ENCODE results near the gene TBC1D22A.

Gene TBC1D22A

DNA sequence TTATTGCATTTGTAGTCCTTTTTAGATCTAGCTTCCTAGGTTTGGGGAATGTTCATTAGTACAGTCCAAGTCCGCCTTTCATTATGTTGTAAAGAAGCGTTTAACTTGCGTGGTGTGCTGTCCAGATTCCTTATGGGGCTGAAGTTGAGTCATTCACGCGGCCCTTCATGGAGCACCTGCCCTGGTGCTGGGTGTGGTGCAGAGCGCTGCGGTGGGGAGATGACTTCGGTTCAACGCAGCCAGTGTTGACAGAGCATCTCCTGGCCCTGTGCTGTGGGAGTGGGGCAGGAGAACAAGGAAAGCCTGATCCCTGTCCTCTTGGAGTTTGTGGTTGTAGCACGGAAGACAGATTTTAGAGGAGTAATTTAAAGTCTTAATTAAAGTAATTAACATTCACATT, 152.0 kb downstream of the TBC1D22A start:
- no peak for DNase-seq

DNA sequence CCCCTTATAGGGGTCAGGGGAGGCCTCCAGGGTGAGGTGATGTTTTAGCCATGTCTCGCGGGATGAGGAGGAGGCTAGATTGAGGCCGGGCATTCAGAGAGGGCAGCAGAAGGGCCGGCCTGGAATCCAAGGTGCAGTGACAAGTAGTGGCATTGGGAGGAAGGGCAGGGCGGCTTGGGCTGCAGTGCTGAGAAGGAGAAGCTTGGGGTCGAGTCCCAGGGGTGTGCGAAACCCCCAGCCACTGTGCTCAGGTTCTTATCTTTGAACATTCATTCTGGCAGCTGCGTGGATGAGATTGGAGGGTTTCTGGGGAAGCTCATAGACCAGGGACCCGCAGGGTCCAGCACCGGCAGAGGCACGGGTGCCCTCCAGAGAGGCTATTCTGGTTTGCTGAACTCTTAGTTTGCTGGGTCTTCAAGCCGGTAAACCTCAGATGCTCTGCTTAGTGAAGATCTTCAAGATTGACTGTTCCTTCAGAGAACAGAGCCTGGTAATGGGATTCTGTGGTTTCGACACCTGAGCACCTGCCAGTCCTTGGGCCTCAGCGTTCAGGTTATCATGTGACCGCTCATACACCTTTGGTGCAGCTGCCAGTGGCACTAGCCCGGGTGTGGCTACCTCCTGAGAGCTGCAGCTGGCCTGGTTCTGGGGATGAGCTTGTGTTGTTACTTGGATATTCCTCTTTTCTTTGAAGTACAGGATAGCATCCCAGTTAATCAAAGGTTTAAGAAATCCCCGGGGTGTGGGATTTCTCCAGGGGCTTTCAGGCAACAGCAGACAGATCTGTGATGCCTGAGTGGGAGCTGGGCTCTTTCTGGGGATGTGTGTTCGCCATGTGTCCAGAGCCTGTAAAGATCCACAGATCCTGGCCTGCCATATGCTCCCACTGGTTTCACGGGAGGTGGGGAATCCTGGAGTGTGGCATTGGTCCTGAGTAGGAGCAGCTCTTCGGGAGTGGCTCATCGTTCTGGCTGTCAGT, 152.8 kb downstream of the TBC1D22A start:
- no peak for DNase-seq

DNA sequence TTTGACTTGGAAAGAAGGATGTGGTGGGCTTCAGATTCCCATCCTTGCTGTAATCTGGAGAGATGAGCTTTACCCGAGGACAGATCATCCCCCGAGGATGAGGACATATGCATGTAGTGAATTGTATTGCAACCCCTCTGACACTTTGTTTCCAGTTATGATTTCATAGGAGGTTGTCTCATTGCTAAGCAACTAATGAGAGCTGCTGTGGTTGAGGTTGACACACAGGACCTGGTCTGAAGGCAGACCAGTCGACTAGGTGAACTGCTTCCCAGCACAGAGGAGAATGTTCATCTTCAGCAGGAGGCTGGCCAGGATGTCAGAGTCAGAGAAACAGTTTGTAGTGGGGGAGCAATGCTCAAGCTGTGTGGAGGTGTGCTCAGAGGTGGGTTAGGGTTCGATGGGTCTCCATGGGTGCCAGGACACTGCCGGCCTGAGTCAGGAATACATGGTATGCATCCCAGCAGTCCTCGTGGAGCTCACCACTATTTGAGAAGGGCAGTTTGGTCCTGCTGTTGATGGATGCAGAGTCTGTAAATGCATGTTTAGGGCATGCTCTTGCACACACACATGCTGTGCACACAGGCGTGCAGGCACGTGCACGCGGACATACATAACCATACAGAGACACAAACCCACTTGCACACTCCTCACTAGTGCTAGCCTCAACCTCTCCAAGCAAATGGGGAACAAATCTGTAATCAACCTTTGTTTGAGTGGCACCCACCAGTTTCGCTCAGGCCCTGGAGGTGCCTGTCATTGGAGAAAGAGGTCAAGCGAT, 153.7 kb downstream of the TBC1D22A start:
- no peak for DNase-seq

DNA sequence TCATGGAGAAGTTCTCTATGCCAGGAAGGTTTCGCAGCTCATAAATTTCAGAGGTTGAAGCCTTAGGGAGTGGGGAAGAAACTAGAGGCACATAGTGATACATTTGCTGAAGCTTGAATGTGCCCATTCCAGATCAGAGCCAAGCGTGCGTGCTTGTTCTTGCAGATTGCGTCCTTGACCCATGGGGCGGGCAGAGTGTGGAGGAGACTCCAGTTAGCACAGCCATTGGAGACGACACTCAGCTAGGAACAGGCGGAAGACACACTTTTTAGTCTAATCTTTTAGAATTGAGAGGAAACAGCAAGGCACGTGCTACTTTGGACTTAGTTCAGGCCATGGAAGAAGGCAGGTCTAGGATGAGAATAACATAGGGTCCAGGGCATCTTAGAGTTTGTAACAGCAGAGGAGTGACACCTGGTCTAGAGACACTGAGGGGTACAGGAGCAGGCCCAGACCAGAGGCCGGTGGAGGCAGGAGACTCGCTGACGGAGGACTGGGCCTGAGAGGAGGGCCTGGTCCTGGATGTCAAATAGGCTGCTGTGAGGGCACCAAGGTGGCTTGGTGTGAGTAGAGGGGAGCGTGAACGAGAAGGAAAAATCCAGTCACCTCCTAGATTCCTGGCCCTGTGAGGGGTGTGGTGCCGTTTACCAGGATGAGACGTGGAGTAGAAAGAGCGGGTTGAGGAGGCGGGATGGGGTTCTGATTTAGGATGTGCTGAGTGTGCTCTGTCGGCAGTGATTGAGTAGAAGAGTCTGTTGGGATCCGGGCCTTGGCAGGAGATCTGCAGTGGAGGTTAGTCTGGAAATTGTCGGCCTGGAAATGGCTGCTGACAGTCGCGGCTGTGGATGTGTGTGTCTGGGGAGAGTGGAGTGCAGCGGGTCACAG, 154.7 kb downstream of the TBC1D22A start:
- DNase-seq, result no peak

DNA sequence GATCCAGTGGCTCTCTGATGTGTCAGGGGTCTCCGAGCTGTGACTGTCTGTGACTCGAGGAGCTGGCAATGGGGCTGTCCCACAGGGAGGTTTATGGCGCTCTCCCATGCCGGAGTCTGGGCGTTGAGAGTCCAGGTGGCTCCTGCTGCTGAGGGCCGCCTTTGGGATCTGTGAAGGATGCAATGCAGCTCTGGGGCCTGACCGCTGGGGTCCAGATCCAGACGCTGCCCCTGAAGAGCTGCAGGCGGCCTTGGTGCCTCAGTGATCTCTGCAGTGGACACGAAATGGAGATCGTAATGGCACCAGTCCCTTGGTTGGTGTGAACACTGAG, 155.3 kb downstream of the TBC1D22A start:
- DNase-seq, result no peak

DNA sequence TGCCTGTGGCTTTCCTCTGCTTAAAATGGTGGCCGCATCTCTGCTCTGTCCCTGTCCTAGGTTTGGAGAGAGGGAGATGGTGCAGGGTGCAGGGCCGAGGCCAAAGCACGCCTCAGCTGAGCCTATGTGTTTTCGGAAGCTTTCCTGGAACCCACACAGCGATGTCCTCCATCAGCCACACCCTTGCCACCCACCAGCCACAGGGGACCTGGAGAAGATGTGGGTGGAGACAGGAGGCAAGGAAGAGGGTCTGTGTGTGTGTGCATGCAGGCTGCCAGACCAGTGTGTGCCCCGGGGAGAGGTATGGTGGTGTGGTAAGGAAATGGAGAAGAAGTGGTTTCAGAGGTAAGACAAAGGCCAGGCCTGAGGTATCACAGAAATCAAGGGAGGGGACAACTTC, 155.7 kb downstream of the TBC1D22A start:
- DNase-seq, result no peak

DNA sequence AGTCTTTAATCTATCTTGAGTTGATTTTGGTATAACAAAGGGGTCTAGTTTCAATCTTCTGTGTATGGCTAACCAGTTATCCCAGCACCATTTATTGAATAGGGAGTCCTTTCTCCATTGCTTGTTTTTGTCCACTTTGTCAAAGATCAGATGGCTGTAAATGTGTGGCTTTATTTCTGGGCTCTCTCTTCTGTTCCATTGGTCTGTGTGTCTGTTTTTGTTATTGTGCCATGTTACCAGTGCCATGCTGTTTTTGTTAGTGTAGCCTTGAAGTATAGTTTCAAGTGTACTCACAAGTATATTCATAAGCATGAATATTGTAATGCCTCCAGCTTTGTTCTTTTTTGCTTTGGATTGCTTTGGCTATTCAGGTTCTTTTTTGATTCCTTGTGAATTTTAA, 159.6 kb downstream of the TBC1D22A start:
- DNase-seq, result no peak

DNA sequence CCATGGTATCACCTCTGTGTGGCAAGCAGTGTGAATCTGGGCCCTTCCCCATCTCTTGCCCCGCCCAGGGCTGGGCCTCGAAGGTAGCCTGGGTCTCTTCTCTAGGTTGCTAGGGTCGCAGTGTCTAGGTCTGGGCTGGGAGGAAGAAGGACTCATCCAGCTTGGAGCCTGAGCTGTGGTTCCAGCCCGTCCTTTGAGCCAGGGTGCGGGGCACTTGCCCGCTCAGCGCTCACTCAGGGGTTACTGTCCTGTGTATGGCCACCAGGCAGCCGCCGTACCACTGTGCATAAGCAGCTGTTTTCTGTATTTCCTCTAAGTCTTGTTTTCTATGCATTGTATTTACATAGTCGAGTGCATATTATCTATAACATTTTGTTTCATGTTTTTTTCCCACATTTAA, 160.9 kb downstream of the TBC1D22A start:
- no peak for DNase-seq

DNA sequence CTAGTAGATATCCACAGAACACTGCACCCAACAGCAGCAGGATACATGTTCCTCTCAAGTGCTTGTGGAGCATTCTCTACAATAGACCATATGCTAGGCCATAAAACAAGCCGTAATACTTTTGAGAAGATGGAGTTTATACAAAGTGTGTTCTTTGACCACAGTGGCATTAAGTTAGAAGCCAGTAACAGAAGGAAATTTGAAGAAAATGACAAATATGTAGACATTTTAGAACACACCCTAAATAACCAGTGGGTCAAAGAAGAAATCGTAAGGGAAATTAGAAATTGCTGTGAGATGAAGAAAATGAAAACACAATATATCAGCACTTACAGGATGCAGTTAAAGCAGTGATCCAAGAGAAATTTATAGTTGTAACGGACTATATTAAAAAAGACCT, 163.4 kb downstream of the TBC1D22A start:
- no peak for DNase-seq

DNA sequence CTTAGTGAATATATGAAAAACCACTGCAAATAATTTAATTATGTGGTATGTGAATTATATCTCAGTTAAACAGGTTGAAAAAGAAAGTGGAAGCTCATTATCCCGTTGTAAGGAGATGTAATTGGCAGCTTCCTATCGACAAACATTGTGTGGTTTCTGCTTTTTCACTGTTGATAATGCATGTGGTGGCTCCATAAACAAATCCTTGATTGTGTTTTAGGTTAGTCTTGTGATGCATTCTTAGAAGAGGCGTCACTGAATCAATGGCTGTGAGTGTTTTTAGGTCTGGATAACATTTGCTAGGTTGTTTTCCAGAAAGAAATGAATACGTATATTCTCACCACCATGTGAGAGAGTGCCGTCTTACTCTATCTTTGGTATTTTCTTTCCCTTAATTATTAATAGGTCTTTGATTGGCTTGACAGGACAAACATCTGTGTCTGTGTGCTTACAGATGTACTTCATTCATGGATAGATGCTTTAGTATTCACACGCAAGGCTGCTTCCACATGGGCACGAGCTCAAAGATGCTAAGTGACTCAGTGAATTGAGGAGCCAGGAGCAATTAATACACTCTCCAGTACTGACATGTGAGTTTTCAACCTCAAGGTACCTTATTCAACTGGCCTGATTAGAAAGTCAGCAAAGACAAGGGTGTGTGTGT, 166.7 kb downstream of the TBC1D22A start:
- no peak for DNase-seq

DNA sequence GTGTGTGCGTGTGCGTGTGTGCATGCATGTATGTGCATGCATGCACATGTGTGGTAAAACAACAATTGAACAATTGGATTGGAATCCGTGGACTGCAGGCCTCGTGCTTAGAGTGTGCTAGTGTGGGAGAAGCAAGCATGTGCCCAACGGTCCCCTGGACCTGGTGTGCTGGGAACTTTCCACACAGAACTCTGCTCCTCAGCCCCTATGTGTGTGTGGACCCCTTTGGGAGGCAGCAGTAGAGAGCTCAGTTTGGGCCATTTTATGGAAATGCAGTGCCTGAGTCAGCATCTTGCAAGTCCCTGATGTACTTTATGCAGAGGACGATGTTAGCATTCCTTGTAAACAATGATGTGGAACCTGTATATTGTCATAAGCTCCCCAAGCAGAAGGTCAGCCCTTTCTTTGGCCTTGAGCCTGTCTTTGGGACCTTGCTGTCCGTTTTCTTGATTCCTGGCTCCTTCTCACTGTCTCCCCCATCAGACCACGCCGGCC, 167.3 kb downstream of the TBC1D22A start:
- no peak for DNase-seq

DNA sequence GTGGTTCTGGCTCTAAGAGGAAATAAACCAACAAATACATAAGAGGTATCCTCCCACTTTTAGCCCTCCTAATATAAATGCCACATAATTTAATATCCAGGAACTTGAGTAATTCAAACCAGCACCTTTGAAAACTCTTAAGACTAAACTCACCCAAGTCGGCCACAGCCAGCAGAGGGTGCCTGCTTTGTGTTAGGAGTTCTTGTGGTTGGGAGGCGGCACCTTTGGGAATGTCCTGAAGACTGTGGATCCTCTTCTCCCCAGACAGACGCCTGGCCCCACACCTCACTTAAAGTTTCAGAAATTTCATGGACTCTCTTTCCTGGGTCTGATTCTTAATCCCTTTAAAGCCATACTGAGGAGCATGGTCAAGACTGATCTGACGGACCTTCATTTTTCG, 169.0 kb downstream of the TBC1D22A start:
- peak; percentile 38 for DNase-seq

DNA sequence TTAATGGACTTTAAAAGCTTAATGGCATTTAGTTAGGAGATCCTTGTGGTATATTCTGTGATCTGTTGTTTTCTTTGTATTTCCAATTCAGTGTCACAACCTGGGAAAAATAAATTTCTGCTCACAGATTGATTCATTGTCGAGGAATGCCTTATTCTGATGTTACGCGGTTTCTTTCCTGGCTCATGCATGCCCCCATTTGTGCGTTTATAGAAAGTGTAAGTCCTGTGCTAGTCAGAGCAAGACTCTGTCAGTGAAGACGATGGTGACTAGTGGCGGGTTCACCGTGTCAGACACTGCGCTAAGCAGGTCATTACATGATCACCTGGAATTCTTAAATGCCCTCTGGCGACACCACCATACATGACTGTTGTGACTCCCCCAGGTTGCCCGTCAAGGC, 169.4 kb downstream of the TBC1D22A start:
- DNase-seq, result peak; percentile 11

DNA sequence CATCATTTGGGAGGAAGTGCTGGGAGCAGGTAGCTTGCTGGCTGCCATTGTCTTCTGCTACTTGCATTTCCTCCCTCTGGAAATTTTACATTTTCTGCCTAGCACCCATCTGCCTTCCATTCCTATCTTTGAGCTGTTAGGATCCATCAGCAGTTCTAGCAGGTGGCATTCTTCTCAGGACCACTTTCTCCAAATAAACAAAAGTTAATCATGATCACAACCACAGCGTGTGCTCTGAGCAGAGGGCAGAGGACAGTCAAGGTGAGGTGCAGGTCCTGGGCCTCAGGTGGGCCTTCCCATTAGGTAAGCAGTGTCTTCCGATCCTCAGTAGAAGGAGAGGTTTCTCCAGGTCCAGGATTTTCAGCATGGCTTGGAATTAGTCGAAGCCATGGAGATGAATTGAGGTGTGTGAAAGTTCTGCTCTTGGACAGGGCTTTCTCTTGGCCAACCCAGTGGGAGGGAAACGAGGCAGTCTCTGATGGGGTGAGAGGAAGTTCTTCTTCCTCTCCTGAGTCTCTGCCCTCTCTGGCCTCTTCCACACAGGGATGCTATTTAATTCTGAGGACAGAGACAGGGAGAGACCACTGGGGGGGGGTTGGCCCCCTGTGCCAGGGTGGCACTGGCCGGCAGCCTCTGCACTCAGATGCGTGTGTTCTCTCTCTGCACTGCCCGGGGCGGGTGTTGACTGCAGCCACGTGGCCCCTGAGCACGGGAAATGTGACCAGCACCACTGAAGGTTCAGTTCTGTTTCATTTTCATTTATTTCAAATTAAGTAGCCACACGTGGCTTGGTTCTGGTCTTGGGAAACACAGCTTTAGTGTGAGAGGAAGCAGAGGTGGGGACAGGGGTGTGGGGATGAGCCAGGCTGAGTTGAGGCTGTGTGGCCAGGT, 170.8 kb downstream of the TBC1D22A start:
- no peak for DNase-seq

DNA sequence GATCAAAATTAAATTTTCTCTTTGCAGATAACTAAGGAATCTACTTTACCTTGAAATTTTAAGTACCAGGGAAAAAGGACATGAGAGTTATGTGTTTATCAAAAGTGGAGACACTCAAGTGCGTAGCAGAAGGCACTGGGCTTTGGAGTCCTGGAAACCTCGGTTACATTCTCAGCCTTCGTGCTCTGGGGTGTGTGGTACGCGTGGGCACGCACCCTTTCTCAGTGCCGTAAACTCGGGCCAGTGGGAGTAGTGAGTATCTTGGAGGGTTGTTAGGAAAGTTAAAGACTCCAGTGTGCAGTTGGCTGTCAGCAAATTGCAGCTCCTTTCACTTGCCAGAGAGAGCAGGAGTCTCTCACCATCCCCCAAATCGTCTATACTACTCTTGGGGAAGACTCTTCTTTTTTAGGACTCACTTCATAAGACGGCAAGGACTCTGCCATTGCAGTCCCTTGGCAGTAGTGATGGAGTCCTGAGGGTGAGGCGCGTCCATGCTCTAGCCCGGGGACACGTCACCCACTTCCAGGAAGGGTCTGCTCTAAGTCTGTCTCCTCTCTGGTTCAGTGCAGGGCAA, 171.8 kb downstream of the TBC1D22A start:
- no peak for DNase-seq

DNA sequence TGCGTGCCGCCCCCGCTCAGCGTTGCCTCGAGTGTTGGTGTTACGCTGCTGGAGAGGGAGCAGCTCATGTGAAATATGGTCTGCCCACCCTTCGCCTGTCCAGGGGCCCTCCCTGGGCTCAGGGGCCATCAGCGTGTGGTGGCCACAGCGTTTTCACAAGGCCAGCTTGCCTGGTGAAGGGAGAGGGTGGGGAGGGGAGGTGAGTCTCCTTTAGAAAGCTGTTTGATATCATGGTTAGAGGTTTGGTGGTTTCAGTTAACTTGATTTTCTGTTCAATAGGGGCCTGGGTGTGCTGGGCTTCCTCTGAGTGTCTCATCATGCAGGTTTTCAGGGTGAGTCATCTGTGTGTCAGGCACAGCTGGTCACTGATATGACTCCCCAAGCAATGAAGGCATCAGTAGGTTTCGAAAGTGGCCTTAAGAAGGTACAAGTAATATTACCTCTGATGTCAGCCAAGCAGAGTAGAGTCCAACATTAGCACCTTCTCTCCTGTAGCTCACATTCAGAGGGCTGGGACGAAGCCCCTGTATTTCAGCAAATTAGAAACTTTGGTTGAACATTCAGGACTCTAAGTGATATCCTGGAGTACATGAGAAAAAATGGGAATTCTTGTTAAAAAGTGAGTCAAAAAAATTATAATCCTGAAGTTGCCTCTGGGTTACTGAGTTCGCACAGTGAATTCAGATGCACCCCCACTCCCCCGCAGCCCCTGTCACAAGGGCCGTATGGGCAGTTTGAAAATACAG, 172.5 kb downstream of the TBC1D22A start:
- peak; percentile 76 for DNase-seq

DNA sequence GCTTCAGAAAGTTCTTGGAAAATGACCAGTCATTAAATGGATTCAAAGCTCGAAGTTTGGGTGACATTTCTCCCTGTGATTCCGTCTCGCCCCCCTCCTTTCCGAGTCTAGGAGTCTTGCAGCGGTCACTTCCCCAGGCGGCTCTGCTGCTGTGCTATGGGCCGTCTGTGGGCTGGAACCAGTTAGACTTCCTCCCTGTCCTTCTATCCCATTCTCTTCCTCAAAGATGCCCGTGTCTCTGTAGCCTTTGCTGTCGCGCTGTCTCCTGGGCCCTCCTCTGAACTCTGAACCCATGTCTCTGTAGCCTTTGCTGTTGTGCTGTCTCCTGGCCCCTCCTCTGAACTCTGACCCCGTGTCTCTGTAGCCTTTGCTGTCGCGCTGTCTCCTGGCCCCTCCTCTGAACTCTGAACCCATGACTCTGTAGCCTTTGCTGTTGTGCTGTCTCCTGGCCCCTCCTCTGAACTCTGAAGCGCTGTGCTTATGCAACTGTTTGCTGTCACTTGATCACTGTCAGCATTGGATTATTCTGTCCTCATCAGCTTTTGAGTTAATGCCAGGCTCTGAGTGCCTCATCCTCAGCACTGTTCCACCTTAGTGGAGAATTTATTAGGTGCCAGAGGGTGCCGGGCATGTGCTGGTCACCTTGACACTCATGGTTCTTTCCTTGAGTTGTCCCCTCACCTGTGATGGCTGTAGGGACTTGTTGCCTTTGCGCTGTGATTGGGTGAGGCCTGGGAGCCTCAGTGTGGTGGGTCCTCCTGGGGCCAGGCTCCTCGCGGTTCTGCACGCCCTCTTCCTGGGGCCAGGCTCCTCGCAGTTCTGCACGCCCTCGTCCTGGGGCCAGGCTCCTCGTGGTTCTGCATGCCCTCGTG, 173.3 kb downstream of the TBC1D22A start:
- no peak for DNase-seq

DNA sequence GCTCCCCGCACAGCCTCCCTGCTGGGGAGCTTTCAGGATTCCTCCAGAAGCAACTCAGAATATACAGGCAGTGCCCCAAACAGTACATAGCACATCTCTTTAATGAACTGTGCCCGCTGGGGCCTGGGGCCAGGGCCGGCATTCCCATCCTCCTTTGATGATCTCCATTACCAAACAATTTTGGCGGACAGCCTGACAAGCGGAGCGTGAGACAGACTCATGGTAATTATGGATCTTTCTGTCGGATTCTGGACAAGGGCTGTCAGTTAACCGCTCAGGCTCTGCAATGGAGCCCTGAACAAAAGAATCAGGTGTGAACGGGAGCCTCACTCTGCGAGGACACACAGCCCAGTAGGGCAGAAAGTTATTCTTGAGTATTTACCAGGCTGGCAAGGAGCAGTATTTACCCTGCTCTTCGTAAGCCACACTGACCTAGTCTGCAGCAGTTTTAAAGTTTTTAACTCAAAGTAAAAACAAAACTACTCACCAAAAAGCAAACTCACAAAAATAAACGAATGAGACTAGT, 174.0 kb downstream of the TBC1D22A start:
- DNase-seq, result no peak

DNA sequence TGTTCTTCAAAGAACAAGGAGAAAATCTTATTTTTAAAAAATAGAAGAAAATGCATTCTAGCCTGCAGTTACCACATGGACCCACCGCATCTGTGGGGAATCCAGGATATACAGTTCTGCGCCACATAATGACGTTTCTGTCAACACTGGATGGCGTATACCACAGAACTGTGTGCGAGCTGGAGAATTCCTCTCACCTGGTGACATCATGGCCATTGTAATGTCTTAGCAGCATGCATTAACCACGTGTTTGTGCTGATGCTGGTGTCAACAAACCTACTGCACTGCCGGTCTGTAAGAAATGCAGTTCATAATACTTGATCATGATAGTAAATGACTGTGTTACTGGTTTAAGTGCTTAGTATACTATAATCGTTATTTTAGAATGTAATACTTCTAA, 174.7 kb downstream of the TBC1D22A start:
- no peak for DNase-seq

All from NCI-H226 (cell line).